GM18868 (cell line): ENCODE measurements around the gene PARP1.

Experiments
- ATAC-seq: cut with Tn5 transposase; IDR thresholded peaks from one replicate; pipeline ENCODE4 v1.9.1; 2021; ENCODE audit warnings: mild to moderate bottlenecking, moderate library complexity; ENCODE audit not compliant: unreplicated experiment

PARP1 gene

GRCh38 chr1:226314055-226314454 lies 93.8 kb downstream of the PARP1 start:
- ATAC-seq = no peak

DNA sequence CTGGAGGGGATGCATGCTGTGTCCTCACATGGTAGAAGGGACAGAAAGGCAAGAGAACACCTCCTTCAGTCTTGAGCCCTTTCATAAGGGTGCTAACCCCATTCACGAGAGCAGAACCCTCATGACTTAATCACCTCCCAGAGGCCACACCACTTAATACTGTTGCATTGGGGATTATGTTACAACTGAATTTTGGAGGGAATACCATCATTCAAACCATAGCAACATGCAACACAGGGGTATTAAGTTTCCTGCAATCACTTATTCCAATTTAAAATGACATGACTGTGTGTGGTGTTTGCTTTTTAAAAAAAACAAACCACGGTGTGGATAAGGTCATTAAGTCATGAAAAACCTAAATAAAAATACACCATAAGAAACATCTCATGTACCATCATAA lies 95.8 kb downstream of the PARP1 start:
- no peak for ATAC-seq

DNA sequence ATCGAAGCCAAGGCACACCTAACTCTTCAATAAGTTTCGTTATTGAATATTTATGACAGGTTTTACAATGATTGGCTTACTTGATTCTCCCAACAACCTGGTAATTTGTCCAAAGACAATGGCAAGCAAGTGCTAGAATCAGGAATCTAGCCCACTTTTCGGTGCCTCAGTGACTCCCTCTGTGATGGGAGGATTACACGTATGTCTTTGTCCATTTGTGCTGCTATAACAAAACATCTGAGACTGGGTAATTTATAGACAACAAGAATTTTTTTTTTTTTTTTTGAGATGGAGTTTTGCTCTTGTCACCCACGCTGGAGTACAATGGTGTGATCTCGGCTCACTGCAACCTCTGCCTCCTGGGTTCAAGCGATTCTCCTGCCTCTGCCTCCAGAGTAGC lies 96.5 kb downstream of the PARP1 start:
- no peak for ATAC-seq
